Measurements from ENCODE around the gene LSM10.

Gene LSM10

DNA sequence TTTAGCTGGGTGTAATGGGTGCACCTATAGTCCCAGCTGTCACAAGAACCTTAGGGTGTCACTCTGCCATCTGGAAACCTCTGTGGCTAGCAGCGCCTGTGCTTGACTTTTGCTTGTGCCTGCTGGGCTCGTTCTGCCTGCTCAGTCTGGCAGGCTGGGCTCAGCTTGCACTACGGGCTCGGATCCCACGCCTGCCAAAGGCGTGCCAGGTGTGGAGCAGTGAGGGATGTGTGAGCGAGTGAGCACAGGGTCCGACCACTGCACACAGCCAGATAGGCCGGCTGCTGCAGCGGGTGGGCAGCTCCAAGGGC lies 2.8 kb upstream of the LSM10 start:
- peaks cover 17% of the 10 kb centered on the region for H3K36me3 Mint-ChIP-seq (ENCODE audit: low read depth)
- intact Hi-C loops (cut with micrococcal nuclease), result no loop called here
- H3K27ac Mint-ChIP-seq, result peak overlapping the region; percentile 97
- peak overlapping the region; percentile 86 for H3K4me3 Mint-ChIP-seq
- no peaks in the 10 kb centered on the region for H3K9me3 Mint-ChIP-seq
- peaks cover 41% of the 10 kb centered on the region for H3K4me1 Mint-ChIP-seq (ENCODE audit: low read depth)
- no peaks in the 10 kb centered on the region for H3K27me3 Mint-ChIP-seq

- H3K27me3 Mint-ChIP-seq, result no peaks in the 10 kb centered on the region
- intact Hi-C loops (cut with micrococcal nuclease), result no loop called here
Observed at GRCh38 chr1:36398370-36398977, 766 bp upstream of the LSM10 start.

DNA sequence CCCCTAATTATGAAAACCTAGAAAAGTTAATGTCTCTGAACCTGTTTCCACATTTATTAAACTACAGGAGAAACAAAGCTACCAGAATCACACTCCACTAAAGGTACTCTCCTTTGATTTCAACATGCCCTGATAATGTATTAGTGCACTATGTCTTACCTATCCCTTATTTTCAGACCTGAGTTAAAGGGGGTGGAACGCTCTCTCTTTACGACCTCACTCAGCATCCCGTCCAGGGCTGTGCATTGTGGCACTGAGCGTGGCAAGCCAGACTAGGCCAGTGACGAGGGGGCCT lies 678 bp downstream of the LSM10 start:
- H3K36me3 Mint-ChIP-seq (ENCODE audit: low read depth), result peaks cover 42% of the 10 kb centered on the region
- H3K27me3 Mint-ChIP-seq, result no peaks in the 10 kb centered on the region
- intact Hi-C loops (cut with micrococcal nuclease), result loop anchor here (1.0 kb wide), 1 partner anchor 11 kb away; no protein-coding TSS in a partner anchor
- no peaks in the 10 kb centered on the region for H3K9me3 Mint-ChIP-seq
- peaks cover 48% of the 10 kb centered on the region for H3K4me1 Mint-ChIP-seq (ENCODE audit: low read depth)
- peak overlapping the region; percentile 93 for H3K4me3 Mint-ChIP-seq
- H3K27ac Mint-ChIP-seq, result peak overlapping the region; percentile 95

More at GRCh38 chr1:36398370-36398977, 766 bp upstream of the LSM10 start:
- no peaks in the 10 kb centered on the region for H3K9me3 Mint-ChIP-seq
- H3K36me3 Mint-ChIP-seq (ENCODE audit: low read depth), result peaks cover 27% of the 10 kb centered on the region
- peaks cover 49% of the 10 kb centered on the region for H3K4me1 Mint-ChIP-seq (ENCODE audit: low read depth)
- peak overlapping the region; percentile 95 for H3K27ac Mint-ChIP-seq
- H3K4me3 Mint-ChIP-seq, result peak overlapping the region; percentile 93

- Mint-ChIP-seq H3K9me3 (no peaks in the 10 kb centered on the region), H3K4me3 (peak overlapping the region; percentile 93), H3K36me3 (ENCODE audit: low read depth) (peaks cover 48% of the 10 kb centered on the region), H3K27ac (peak overlapping the region; percentile 95), H3K4me1 (ENCODE audit: low read depth) (peaks cover 47% of the 10 kb centered on the region), H3K27me3 (no peaks in the 10 kb centered on the region)
- intact Hi-C loops (cut with micrococcal nuclease), result no loop called here
Observed at GRCh38 chr1:36396359-36396758, 1.3 kb downstream of the LSM10 start.

DNA sequence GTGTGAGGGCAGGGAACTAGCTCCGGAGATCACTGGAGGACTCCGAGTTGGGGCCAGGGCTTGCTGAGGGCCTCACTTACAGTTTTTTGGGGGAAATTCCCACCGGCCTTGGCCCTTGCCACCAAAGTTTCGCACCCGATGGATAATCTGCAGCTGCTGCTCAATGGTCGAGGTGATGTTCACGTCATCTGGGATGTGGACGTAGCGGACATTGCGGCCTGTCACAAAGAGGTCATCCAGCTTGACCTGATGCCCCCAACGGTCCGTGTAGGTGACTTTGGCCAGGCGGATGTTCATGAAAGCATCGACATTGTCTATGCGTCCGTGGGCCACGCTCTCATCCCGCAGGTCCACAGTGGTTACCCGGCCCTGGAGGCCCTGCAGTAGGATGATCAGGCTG lies 4.0 kb downstream of the LSM10 start:
- H3K27ac Mint-ChIP-seq, result no peak overlapping the region
- no peaks in the 10 kb centered on the region for H3K27me3 Mint-ChIP-seq
- intact Hi-C loops (cut with micrococcal nuclease), result no loop called here
- no peak overlapping the region for H3K4me3 Mint-ChIP-seq
- peaks cover 70% of the 10 kb centered on the region for H3K36me3 Mint-ChIP-seq (ENCODE audit: low read depth)
- no peaks in the 10 kb centered on the region for H3K9me3 Mint-ChIP-seq
- H3K4me1 Mint-ChIP-seq (ENCODE audit: low read depth), result peaks cover 61% of the 10 kb centered on the region

DNA sequence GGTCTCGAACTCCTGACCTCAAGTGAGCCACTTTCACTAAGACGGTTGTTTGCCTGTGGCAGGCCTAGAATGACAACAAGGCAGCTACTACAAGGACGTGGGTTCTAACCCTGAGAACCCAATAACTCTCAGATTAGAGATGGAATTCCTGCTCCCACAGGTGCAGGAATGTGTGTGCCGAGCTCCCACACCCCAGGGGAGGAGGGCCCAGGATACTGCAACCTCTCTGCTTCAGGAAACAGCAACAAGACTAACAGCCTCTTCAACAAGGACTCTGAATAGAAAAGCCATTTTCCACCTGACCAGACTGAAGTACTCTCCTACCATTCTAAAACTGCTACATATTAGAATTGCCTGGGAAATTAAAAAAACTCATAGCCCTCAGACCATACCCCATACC lies 4.9 kb downstream of the LSM10 start:
- H3K27me3 Mint-ChIP-seq, result no peaks in the 10 kb centered on the region
- no peak overlapping the region for H3K27ac Mint-ChIP-seq
- intact Hi-C loops (cut with micrococcal nuclease), result no loop called here
- no peaks in the 10 kb centered on the region for H3K9me3 Mint-ChIP-seq
- peaks cover 57% of the 10 kb centered on the region for H3K4me1 Mint-ChIP-seq (ENCODE audit: low read depth)
- H3K4me3 Mint-ChIP-seq, result no peak overlapping the region
- H3K36me3 Mint-ChIP-seq (ENCODE audit: low read depth), result peaks cover 69% of the 10 kb centered on the region

DNA sequence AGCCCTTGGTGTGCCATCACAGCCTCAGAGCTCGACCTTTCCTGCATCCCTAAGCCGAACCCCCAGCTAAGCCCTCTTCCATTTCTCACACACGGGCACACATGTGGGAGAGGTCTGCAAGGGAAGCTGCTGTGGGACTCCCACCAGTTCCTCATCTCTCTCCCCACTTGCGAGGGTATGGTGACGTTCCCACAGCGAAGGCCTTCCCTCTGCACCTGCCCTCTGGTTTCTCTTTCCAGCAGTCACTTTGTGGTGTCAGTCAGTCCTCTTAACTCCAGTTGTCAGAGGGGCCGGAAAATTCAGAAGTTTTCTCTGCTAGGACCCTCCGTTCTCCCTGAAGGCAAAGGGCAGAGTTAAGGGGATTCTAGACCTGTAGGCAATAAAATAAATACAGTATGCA lies 6.4 kb downstream of the LSM10 start:
- Mint-ChIP-seq H3K27me3 (no peaks in the 10 kb centered on the region), H3K36me3 (ENCODE audit: low read depth) (peaks cover 61% of the 10 kb centered on the region), H3K4me1 (ENCODE audit: low read depth) (peaks cover 66% of the 10 kb centered on the region), H3K4me3 (no peak overlapping the region), H3K27ac (peak overlapping the region; percentile 100), H3K9me3 (no peaks in the 10 kb centered on the region)
- intact Hi-C loops (cut with micrococcal nuclease), result no loop called here

GRCh38 chr1:36390411-36390810 lies 7.3 kb downstream of the LSM10 start:
- peak overlapping the region; percentile 100 for H3K27ac Mint-ChIP-seq
- H3K36me3 Mint-ChIP-seq (ENCODE audit: low read depth), result peaks cover 61% of the 10 kb centered on the region
- H3K4me3 Mint-ChIP-seq, result no peak overlapping the region
- H3K9me3 Mint-ChIP-seq, result no peaks in the 10 kb centered on the region
- H3K27me3 Mint-ChIP-seq, result no peaks in the 10 kb centered on the region
- intact Hi-C loops (cut with micrococcal nuclease), result no loop called here
- H3K4me1 Mint-ChIP-seq (ENCODE audit: low read depth), result peaks cover 58% of the 10 kb centered on the region

GRCh38 chr1:36389999-36390398 lies 7.7 kb downstream of the LSM10 start:
- Mint-ChIP-seq H3K27ac (peak overlapping the region; percentile 100), H3K36me3 (ENCODE audit: low read depth) (peaks cover 62% of the 10 kb centered on the region), H3K4me3 (no peak overlapping the region), H3K27me3 (no peaks in the 10 kb centered on the region), H3K4me1 (ENCODE audit: low read depth) (peaks cover 54% of the 10 kb centered on the region), H3K9me3 (no peaks in the 10 kb centered on the region)
- intact Hi-C loops (cut with micrococcal nuclease), result loop anchor here (5.0 kb wide), 1 partner anchor 32 kb away; no protein-coding TSS in a partner anchor

GRCh38 chr1:36389261-36389660 lies 8.4 kb downstream of the LSM10 start:
- H3K36me3 Mint-ChIP-seq (ENCODE audit: low read depth), result peaks cover 61% of the 10 kb centered on the region
- H3K27ac Mint-ChIP-seq, result peak overlapping the region; percentile 100
- peaks cover 57% of the 10 kb centered on the region for H3K4me1 Mint-ChIP-seq (ENCODE audit: low read depth)
- intact Hi-C loops (cut with micrococcal nuclease), result loop anchor here (5.0 kb wide), 1 partner anchor 33 kb away; no protein-coding TSS in a partner anchor
- no peaks in the 10 kb centered on the region for H3K9me3 Mint-ChIP-seq
- H3K27me3 Mint-ChIP-seq, result no peaks in the 10 kb centered on the region
- H3K4me3 Mint-ChIP-seq, result no peak overlapping the region

DNA sequence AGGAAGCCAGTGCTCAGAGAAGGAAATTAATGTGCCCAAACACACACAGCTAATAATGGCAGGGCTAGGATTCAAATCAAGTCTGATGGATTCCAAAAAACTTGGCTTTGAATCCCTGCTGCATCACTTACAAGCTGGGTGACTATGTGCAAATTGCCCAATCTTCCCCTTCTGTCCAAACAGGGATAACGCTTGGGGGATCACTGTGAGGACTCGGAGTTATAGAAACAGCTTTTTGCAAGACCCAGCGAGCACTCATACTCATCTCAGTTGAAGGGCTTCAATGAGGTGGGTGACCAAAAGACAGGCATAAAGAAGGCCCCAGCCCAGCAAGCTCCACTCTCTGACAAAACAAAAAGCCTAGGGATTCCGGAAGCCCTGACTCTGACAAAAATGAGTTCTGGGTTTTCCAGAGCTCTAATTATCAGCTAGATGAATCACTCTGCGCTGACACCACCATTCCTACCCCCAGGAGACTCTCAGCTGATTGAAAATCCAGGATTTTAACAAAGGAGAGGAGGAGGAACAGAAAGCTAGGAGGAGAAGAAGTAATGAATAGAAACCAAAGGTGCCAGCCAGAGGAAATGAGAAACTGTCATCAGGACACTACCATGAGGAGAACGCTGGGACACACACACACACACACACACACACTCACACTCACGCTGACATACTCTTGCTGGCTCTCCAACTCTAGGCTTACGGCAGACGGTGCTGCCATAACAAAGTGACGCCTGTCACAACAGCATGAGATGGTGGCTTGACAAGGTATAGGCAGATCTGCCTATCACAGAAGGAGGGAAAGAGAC lies 10.4 kb downstream of the LSM10 start:
- Mint-ChIP-seq H3K4me1 (ENCODE audit: low read depth) (peaks cover 71% of the 10 kb centered on the region), H3K36me3 (ENCODE audit: low read depth) (peaks cover 52% of the 10 kb centered on the region), H3K4me3 (peak overlapping the region; percentile 78), H3K27ac (peak overlapping the region; percentile 100), H3K27me3 (no peaks in the 10 kb centered on the region), H3K9me3 (no peaks in the 10 kb centered on the region)
- intact Hi-C loops (cut with micrococcal nuclease), result loop anchor here (5.0 kb wide), 1 partner anchor 35 kb away; no protein-coding TSS in a partner anchor

- intact Hi-C loops (cut with micrococcal nuclease), result loop anchor here (1.0 to 5.0 kb wide), 3 partner anchors 11 to 36 kb away; partner anchors contain the start of gene LSM10
- H3K4me1 Mint-ChIP-seq (ENCODE audit: low read depth), result peaks cover 74% of the 10 kb centered on the region
Observed at GRCh38 chr1:36386265-36387140, 11.2 kb downstream of the LSM10 start.

DNA sequence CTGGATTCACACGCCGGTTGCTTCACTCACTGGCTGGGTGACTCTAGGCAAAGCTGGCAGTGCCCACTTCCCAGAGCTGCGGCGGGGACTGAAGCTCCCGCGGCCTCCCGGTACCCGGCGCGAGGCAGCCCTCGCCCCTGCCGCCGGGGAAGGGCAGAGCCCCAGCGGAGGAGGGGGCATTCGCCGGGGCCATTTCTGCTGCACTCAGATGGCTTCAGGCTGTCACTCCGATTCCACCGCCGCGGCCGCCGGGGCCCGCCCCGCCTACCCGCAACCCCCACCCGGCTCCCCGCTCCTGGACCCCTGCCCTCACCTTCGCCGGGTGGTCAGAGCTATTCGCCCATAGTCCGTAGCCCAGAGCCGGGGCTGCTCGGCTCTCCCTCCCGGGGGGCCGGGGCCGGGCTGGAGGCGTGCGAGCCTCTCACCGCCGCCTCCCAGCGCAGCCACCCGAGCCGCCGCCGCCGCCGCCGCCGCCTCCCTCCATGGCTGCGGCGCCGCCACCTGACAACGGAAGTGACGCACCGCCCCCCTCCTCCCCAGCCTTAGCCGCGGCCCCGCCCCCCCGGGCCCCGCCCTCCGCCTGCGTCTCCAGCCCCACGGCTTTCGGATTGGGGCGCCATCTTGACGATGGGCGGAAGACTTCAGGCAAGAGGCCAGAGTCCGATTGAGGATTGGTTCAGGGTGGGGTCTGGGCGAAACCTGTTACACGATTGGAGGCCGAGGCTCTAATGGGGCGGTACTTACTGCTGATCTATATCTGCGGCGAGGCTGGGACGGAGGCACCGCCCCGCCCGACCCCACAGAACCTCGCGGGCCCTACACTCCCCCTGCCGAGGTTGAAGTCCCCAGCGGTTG lies 12.1 kb downstream of the LSM10 start, which contains the start of gene STK40:
Gene STK40 (minus strand): TSS at position 515 of the 855 bp plus-strand sequence. CDS start 24,592 bp downstream, outside the sequence.
- peak within 1 kb of the TSS; percentile 100 for H3K27ac Mint-ChIP-seq
- intact Hi-C loops (cut with micrococcal nuclease), result loop anchor here (1.0 to 5.0 kb wide), 3 partner anchors 12 to 37 kb away; partner anchors contain the start of gene LSM10
- no peaks in the 10 kb centered on the region for H3K27me3 Mint-ChIP-seq
- peaks cover 52% of the 10 kb centered on the region for H3K36me3 Mint-ChIP-seq (ENCODE audit: low read depth)
- H3K4me3 Mint-ChIP-seq, result peak within 1 kb of the TSS; percentile 78
- H3K9me3 Mint-ChIP-seq, result no peaks in the 10 kb centered on the region
- H3K4me1 Mint-ChIP-seq (ENCODE audit: low read depth), result peaks cover 74% of the 10 kb centered on the region

More at GRCh38 chr1:36386265-36387140, 11.2 kb downstream of the LSM10 start:
- peak overlapping the region; percentile 78 for H3K4me3 Mint-ChIP-seq
- no peaks in the 10 kb centered on the region for H3K9me3 Mint-ChIP-seq
- peaks cover 52% of the 10 kb centered on the region for H3K36me3 Mint-ChIP-seq (ENCODE audit: low read depth)
- no peaks in the 10 kb centered on the region for H3K27me3 Mint-ChIP-seq
- H3K27ac Mint-ChIP-seq, result peak overlapping the region; percentile 100

All from dendritic cell treated with granulocyte-macrophage colony-stimulating factor and Interleukin-4, amounts not matched to agents 40 ng/mL and 50 ng/mL, for 4 days (primary cell).